ENCODE data around the gene VASH1. TPM values are rescaled to one million over a fixed set of nuclear protein-coding genes. Genes with fewer than 3 reads are reported as not detected.

Gene VASH1
- total and polyA plus RNA-seq, 5 donors from 2014 or later = 0.16 to 8.2 (median 1.1) TPM

GRCh38 chr14:76786601-76787000 lies 25.3 kb downstream of the VASH1 start:
- Histone ChIP-seq H3K27me3 (ENCODE audit: control insufficient read depth, insufficient read depth, low read length) (no peaks in the 10 kb centered on the region), H3K4me1 (ENCODE audit: control insufficient read depth, insufficient read depth, low read length, poor library complexity, severe bottlenecking) (no peaks in the 10 kb centered on the region), H3K27ac (ENCODE audit: insufficient read depth, low read length, poor library complexity, severe bottlenecking) (no peak overlapping the region), H3K9me3 (ENCODE audit: control insufficient read depth in 2 of 2, low read length in 2 of 2) (no peaks in the 10 kb centered on the region), H3K4me3 (ENCODE audit: low read depth, low read length) (no peak overlapping the region), H3K36me3 (ENCODE audit: control insufficient read depth, insufficient read depth, low read length) (peaks cover 49% of the 10 kb centered on the region)
- H3K4me1 Mint-ChIP-seq = peaks cover 2 to 15% (median 10%) of the 10 kb centered on the region in 4 donors
- H3K27ac Mint-ChIP-seq = peak overlapping the region in 1 of 3 donors; percentile 44
- H3K9me3 Mint-ChIP-seq = no peaks in the 10 kb centered on the region
- no peak overlapping the region for H3K4me3 Mint-ChIP-seq
- DNase-seq (no peak), ATAC-seq (ENCODE audit: low read depth in 2 of 2) (no peak)
- H3K36me3 Mint-ChIP-seq = peaks cover 35% of the 10 kb centered on the region
- no peaks in the 10 kb centered on the region for H3K27me3 Mint-ChIP-seq

GRCh38 chr14:76792422-76792821 lies 31.2 kb downstream of the VASH1 start:
- Mint-ChIP-seq H3K4me1 (peaks cover 0 to 11% (median 5%) of the 10 kb centered on the region in 4 donors), H3K4me3 (no peak overlapping the region), H3K27me3 (no peaks in the 10 kb centered on the region), H3K36me3 (peaks cover 47% of the 10 kb centered on the region), H3K27ac (no peak overlapping the region), H3K9me3 (peaks cover 0 to 2% (median 0%) of the 10 kb centered on the region in 7 donors)
- Histone ChIP-seq H3K36me3 (ENCODE audit: control insufficient read depth, insufficient read depth, low read length) (peaks cover 49% of the 10 kb centered on the region), H3K4me1 (ENCODE audit: control insufficient read depth, insufficient read depth, low read length, poor library complexity, severe bottlenecking) (no peaks in the 10 kb centered on the region), H3K9me3 (ENCODE audit: control insufficient read depth in 2 of 2, low read length in 2 of 2) (no peaks in the 10 kb centered on the region), H3K27ac (ENCODE audit: insufficient read depth, low read length, poor library complexity, severe bottlenecking) (no peak overlapping the region), H3K4me3 (ENCODE audit: low read depth, low read length) (no peak overlapping the region), H3K27me3 (ENCODE audit: control insufficient read depth, insufficient read depth, low read length) (no peaks in the 10 kb centered on the region)
- ATAC-seq (ENCODE audit: low read depth in 2 of 2) (no peak), DNase-seq (no peak)

- peaks cover 49% of the 10 kb centered on the region for H3K36me3 ChIP-seq (ENCODE audit: control insufficient read depth, insufficient read depth, low read length)
- no peak overlapping the region for H3K27ac Mint-ChIP-seq
- peaks cover 47% of the 10 kb centered on the region for H3K36me3 Mint-ChIP-seq
Observed at GRCh38 chr14:76793324-76793723, 32.1 kb downstream of the VASH1 start.

GRCh38 chr14:76793956-76794355 lies 32.7 kb downstream of the VASH1 start:
- H3K4me1 Mint-ChIP-seq = peaks cover 0 to 11% (median 5%) of the 10 kb centered on the region in 4 donors
- H3K9me3 Mint-ChIP-seq = peaks cover 0 to 2% (median 0%) of the 10 kb centered on the region in 7 donors
- Histone ChIP-seq H3K27ac (ENCODE audit: insufficient read depth, low read length, poor library complexity, severe bottlenecking) (no peak overlapping the region), H3K36me3 (ENCODE audit: control insufficient read depth, insufficient read depth, low read length) (peaks cover 44% of the 10 kb centered on the region), H3K4me1 (ENCODE audit: control insufficient read depth, insufficient read depth, low read length, poor library complexity, severe bottlenecking) (no peaks in the 10 kb centered on the region), H3K27me3 (ENCODE audit: control insufficient read depth, insufficient read depth, low read length) (no peaks in the 10 kb centered on the region), H3K9me3 (ENCODE audit: control insufficient read depth in 2 of 2, low read length in 2 of 2) (no peaks in the 10 kb centered on the region), H3K4me3 (ENCODE audit: low read depth, low read length) (no peak overlapping the region)
- H3K36me3 Mint-ChIP-seq = peaks cover 43% of the 10 kb centered on the region
- no peak overlapping the region for H3K4me3 Mint-ChIP-seq
- no peak overlapping the region for H3K27ac Mint-ChIP-seq
- DNase-seq (no peak), ATAC-seq (ENCODE audit: low read depth in 2 of 2) (no peak)
- no peaks in the 10 kb centered on the region for H3K27me3 Mint-ChIP-seq

More at GRCh38 chr14:76793324-76793723, 32.1 kb downstream of the VASH1 start:
- Mint-ChIP-seq H3K27me3 (no peaks in the 10 kb centered on the region), H3K4me3 (no peak overlapping the region), H3K9me3 (peaks cover 0 to 2% (median 0%) of the 10 kb centered on the region in 7 donors), H3K4me1 (peaks cover 0 to 11% (median 5%) of the 10 kb centered on the region in 4 donors)
- Histone ChIP-seq H3K9me3 (ENCODE audit: control insufficient read depth in 2 of 2, low read length in 2 of 2) (no peaks in the 10 kb centered on the region), H3K27me3 (ENCODE audit: control insufficient read depth, insufficient read depth, low read length) (no peaks in the 10 kb centered on the region), H3K4me3 (ENCODE audit: low read depth, low read length) (no peak overlapping the region), H3K27ac (ENCODE audit: insufficient read depth, low read length, poor library complexity, severe bottlenecking) (no peak overlapping the region), H3K4me1 (ENCODE audit: control insufficient read depth, insufficient read depth, low read length, poor library complexity, severe bottlenecking) (no peaks in the 10 kb centered on the region)
- no peak for ATAC-seq (ENCODE audit: low read depth in 2 of 2)
- no peak for DNase-seq

- Histone ChIP-seq H3K27ac (ENCODE audit: insufficient read depth, low read length, poor library complexity, severe bottlenecking) (no peak overlapping the region), H3K9me3 (ENCODE audit: control insufficient read depth in 2 of 2, low read length in 2 of 2) (no peaks in the 10 kb centered on the region), H3K4me1 (ENCODE audit: control insufficient read depth, insufficient read depth, low read length, poor library complexity, severe bottlenecking) (peaks cover 7% of the 10 kb centered on the region), H3K27me3 (ENCODE audit: control insufficient read depth, insufficient read depth, low read length) (no peaks in the 10 kb centered on the region), H3K4me3 (ENCODE audit: low read depth, low read length) (no peak overlapping the region), H3K36me3 (ENCODE audit: control insufficient read depth, insufficient read depth, low read length) (peaks cover 64% of the 10 kb centered on the region)
- H3K4me3 Mint-ChIP-seq = no peak overlapping the region
- peaks cover 17 to 24% (median 20%) of the 10 kb centered on the region in 4 donors for H3K4me1 Mint-ChIP-seq
- H3K36me3 Mint-ChIP-seq = peaks cover 46% of the 10 kb centered on the region
- no peaks in the 10 kb centered on the region for H3K9me3 Mint-ChIP-seq
- H3K27me3 Mint-ChIP-seq = no peaks in the 10 kb centered on the region
- ATAC-seq (ENCODE audit: low read depth in 2 of 2) = no peak
- H3K27ac Mint-ChIP-seq = no peak overlapping the region
- no peak for DNase-seq
Observed at GRCh38 chr14:76806446-76806845, 45.2 kb downstream of the VASH1 start.

- Mint-ChIP-seq H3K4me3 (peak overlapping the region in 1 of 4 donors; percentile 2), H3K27me3 (no peaks in the 10 kb centered on the region), H3K27ac (peak overlapping the region in 1 of 3 donors; percentile 50), H3K4me1 (peaks cover 17 to 36% (median 24%) of the 10 kb centered on the region in 4 donors), H3K9me3 (no peaks in the 10 kb centered on the region), H3K36me3 (peaks cover 33% of the 10 kb centered on the region)
- Histone ChIP-seq H3K4me3 (ENCODE audit: low read depth, low read length) (no peak overlapping the region), H3K4me1 (ENCODE audit: control insufficient read depth, insufficient read depth, low read length, poor library complexity, severe bottlenecking) (peaks cover 20% of the 10 kb centered on the region), H3K27ac (ENCODE audit: insufficient read depth, low read length, poor library complexity, severe bottlenecking) (no peak overlapping the region), H3K27me3 (ENCODE audit: control insufficient read depth, insufficient read depth, low read length) (no peaks in the 10 kb centered on the region), H3K36me3 (ENCODE audit: control insufficient read depth, insufficient read depth, low read length) (peaks cover 52% of the 10 kb centered on the region), H3K9me3 (ENCODE audit: control insufficient read depth in 2 of 2, low read length in 2 of 2) (no peaks in the 10 kb centered on the region)
- ATAC-seq (ENCODE audit: low read depth in 2 of 2) (no peak), DNase-seq (no peak)
Observed at GRCh38 chr14:76808011-76808410, 46.7 kb downstream of the VASH1 start.

GRCh38 chr14:76808990-76809389 lies 47.7 kb downstream of the VASH1 start:
- Histone ChIP-seq H3K27ac (ENCODE audit: insufficient read depth, low read length, poor library complexity, severe bottlenecking) (no peak overlapping the region), H3K36me3 (ENCODE audit: control insufficient read depth, insufficient read depth, low read length) (peaks cover 42% of the 10 kb centered on the region), H3K4me3 (ENCODE audit: low read depth, low read length) (no peak overlapping the region), H3K4me1 (ENCODE audit: control insufficient read depth, insufficient read depth, low read length, poor library complexity, severe bottlenecking) (peaks cover 23% of the 10 kb centered on the region), H3K9me3 (ENCODE audit: control insufficient read depth in 2 of 2, low read length in 2 of 2) (no peaks in the 10 kb centered on the region), H3K27me3 (ENCODE audit: control insufficient read depth, insufficient read depth, low read length) (no peaks in the 10 kb centered on the region)
- DNase-seq (no peak), ATAC-seq (ENCODE audit: low read depth in 2 of 2) (no peak)
- Mint-ChIP-seq H3K4me3 (no peak overlapping the region), H3K36me3 (peaks cover 23% of the 10 kb centered on the region), H3K27me3 (no peaks in the 10 kb centered on the region), H3K4me1 (peaks cover 17 to 39% (median 24%) of the 10 kb centered on the region in 4 donors), H3K27ac (no peak overlapping the region), H3K9me3 (no peaks in the 10 kb centered on the region)

GRCh38 chr14:76810525-76810924 lies 49.3 kb downstream of the VASH1 start:
- H3K27me3 ChIP-seq (ENCODE audit: control insufficient read depth, insufficient read depth, low read length) = no peaks in the 10 kb centered on the region
- peaks cover 32% of the 10 kb centered on the region for H3K36me3 ChIP-seq (ENCODE audit: control insufficient read depth, insufficient read depth, low read length)
- Mint-ChIP-seq H3K4me1 (peaks cover 17 to 39% (median 24%) of the 10 kb centered on the region in 4 donors), H3K36me3 (peaks cover 20% of the 10 kb centered on the region), H3K27ac (peak overlapping the region; percentile 43 to 96 (median 78)), H3K9me3 (no peaks in the 10 kb centered on the region), H3K27me3 (no peaks in the 10 kb centered on the region), H3K4me3 (peak overlapping the region; percentile 95 to 100 (median 97))
- H3K4me3 ChIP-seq (ENCODE audit: low read depth, low read length) = peak overlapping the region; percentile 84
- H3K9me3 ChIP-seq (ENCODE audit: control insufficient read depth in 2 of 2, low read length in 2 of 2) = no peaks in the 10 kb centered on the region
- DNase-seq = no peak
- peaks cover 23% of the 10 kb centered on the region for H3K4me1 ChIP-seq (ENCODE audit: control insufficient read depth, insufficient read depth, low read length, poor library complexity, severe bottlenecking)
- ATAC-seq (ENCODE audit: low read depth in 2 of 2) = no peak
- no peak overlapping the region for H3K27ac ChIP-seq (ENCODE audit: insufficient read depth, low read length, poor library complexity, severe bottlenecking)
